GM18907 (cell line): ENCODE data around the gene NPDC1.

Experiments
- ATAC-seq: cut with Tn5 transposase; IDR thresholded peaks from one replicate; pipeline ENCODE4 v1.9.1; 2021; ENCODE audit warnings: mild to moderate bottlenecking, moderate library complexity; ENCODE audit not compliant: unreplicated experiment

The NPDC1 gene

DNA sequence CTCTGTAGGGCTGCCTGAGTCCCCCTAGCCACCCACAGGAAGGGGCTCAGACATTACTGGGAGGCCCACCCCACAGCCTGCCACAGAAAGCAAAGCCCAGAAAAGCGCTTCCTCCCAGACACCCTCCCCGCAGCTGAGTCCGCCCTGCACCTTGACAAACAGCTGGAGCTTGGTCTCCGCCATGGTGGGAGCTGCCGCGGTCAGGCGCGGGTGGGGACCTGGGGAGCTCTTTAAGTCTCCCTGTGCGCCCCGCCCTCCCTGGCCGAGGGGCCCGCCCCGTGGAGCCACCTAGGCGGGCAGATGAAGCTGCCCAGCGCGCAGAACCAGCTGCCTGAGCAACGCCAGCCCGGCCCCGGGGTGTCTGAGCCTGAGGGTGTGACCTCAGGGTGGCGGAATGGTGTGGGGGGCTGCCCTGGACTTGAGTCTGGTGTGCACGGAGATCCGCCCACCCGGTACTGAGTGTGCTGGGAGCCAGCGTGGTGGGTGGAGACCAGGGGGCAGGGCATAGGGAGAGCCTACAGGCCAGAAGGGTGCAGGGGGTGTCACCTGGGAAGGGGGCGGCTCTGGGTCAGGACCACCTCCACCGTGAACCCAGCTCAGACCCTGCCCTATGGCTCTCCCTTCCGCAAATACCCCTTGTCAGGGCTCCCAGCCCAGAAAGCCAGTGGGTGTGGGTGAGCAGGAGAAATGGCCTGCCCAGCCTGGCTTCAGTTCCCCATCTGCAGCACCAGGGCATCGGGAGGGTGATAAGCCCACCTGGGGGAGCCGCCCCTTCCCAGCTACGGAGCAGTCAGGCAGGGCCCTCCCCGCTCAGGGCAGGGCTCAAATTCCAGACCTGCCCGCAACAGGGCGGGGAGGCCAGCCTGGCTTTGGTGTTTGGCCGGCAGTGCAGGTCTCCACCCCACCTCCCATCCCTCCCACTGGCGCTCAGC, 49.4 kb downstream of the NPDC1 start, which contains the start of gene CLIC3:
Gene CLIC3 (minus strand): TSS at position 208 of the 932 bp plus-strand sequence. CDS start 25 bp downstream, at position 183.
- ATAC-seq: no peak

DNA sequence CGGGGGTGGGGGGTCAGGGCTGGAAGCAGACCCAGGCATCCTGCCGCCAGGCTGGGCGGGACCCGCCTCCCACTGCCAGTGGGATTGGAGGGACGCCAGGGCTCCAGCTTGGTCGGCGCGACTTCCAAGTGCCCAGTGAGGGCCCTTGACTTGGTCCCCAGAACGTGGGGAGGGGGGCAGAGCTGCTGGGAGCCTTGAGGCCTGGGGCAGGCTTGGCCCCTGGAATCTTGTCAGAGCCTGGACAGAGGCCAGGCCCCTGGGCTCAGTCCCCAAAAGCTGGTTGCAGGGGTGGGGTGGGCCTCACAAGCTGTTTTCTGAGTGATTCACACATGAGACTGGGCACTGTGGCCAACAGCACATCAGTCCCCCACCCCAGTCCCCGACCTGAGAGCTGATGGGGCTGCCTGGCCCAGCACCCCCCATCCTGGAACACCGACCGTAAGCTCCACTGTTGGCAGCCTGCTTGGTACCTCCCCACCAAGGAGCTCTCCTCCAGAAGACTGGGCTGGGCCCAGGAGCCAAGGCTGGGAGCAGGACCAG, 50.1 kb downstream of the NPDC1 start:
- no peak for ATAC-seq

DNA sequence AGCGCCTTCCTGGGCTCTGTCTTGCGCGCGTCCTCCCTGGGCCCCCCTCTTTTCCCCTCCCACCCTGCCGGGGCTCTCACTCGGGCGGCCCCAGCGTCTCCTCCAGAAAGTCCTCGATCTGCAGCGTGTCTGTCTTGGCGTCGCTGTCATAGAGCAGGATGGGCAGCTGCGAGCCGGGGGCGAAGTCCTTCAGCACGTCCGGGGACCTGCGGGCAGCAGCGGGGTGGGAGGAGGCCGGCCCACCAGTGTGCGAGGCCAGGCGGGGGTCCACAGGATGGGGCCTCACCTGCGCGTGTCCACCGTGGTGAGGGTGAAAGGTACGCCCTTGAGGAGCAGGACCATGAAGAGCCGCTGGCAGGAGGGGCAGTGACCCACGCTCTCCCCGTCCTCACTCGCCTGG, 50.6 kb downstream of the NPDC1 start:
- no peak for ATAC-seq

DNA sequence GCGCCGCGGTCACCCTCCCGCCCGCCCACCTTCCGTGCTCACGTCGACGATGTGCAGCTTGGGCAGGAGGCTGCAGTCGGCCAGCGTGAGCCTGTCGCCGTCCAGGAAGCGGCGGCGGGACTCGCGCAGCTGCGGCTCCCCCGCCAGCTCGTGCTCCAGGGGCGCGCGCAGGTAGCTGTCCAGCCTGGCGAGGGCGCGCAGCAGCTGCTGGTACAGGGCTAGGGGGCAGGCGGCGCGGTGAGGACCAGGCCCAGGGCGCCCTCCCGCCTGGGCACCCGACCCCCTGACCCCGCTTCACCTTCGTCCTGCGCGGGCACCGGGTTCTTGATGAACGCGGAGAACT, 51.1 kb downstream of the NPDC1 start:
- ATAC-seq: no peak

DNA sequence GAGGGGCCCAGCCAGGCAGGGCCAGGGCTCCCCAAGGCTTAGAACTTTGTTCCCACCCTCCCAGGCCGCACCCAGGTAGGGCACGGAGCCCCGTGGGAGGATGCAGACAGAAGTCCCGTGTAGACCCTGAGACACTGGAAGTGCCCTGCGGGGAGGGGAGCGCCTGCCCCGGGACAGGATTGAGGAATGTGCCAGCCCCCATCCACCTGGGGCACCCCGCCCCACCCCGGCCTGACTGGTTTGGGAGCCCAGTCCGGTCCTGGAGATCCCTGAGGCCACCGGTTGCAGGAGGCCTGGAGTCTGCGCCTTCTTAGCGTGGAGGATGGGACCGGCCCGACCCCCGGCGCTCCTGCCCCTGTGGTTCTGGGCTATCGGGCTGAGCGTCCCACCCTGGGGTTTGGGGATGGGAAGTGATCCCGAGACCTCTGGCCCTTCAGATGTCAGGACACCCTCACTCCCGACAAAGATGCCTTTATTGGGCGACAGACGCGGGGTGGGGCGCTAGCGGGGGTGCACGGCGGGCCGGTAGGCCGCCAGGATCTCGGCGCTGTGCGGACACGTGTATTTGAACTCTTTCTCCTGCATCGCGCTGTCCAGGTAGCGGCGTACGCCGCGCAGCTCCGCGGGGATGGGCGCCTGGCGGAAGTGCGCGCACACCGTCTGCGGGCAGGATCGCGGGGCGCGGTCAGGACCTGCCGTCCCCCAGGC, 51.6 kb downstream of the NPDC1 start:
- ATAC-seq: no peak

DNA sequence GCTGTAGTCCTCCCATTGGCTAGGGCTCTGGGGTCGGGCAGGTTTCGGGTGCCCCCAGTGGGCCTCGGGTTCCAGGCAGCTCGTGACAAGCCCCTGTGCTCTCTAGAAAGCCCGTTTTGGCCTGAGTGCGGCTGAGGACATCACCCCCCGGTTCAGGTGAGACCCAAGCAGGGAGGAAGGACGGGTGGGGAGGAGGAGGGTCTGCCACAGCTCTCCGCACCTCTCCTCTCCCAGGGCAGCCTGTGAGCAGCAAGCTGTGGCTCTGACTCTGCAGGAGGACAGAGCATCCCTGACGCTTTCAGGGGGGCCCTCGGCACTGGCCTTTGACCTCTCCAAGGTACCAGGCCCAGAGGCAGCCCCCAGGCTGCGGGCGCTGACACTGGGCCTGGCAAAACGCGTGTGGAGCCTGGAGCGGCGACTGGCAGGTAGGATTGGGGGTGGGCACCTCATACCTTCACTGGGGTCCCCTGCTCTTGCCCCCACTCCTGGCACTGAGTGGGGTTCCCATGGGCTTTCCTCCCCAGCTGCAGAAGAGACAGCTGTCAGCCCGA, 53.1 kb downstream of the NPDC1 start:
- peak; percentile 4 for ATAC-seq

DNA sequence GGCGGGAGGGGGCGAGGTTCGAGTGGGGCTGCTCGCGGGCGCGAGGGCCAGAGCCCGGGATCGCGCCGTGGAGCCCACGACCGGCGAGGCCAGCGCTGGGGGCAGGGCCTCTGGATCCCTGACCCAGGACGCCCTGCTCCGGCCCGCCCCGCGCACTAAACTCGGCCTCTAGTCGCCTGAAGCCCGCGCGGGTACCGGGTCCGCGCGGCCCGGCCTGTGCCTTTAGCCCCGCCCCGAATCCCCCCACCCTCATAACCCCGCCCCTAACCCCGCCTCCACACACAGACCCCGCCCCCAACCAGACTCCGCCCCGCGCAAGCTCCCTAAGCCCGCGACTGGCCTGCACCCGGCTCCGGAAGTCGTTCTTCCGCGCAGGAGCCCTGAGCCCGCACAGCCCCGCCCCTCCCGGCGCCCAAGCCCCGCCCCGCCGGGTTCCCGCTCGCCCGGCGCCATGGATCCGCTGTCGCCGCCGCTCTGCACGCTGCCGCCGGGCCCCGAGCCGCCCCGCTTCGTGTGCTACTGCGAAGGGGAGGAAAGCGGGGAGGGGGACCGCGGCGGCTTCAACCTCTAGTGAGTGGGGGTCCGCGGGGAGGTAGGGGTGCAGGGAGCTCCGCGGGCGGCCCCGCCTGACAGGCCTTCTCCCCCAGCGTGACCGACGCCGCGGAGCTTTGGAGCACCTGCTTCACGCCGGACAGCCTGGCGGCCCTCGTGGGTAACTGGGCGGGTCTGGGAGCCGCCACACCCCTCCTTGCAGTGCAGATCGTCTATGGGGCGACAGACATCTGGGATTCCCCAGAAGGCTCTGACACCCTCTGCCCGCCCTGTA, 53.8 kb downstream of the NPDC1 start, which contains the start of gene PAXX:
Gene PAXX (plus strand): TSS at position 430 of the 826 bp plus-strand sequence. CDS start 22 bp downstream, at position 452.
- ATAC-seq: peak; percentile 75

DNA sequence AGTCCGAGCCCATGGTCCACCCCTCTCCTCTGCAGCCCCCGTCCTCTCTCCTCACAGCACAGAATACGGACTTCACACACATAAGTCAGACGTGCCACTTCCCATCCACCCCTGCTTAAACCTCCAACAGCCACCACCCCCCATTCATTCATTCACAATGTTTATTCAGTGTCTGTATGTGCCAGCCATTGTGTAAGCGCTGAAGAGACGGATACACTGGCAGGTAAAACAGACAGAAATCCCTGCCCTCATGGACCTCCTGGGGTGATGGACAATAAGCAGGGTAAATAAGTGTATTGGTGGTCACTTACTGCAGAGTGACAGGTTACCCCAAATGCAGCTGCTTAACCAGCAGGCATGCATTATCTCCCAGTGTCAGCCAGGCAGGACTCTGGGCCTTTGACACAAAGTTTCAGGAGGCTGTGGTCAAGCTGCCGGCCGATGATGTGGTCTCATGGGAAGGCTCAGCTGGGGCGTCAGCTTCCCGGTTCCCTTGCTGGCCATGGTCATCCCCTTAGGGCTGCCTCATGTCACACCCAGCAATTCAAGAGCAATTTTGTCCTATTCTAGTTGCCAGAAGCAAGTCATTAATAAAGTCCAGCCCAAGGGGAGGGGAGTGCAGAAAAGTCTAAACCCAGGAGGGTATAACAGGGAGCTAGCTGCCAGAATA, 55.6 kb downstream of the NPDC1 start:
- ATAC-seq: no peak
